Neutrophil (primary cell): ENCODE data around the gene ALG12.

Experiments
- H3K27ac ChIP-seq: fragments of 200-600 bp; sonication (generic); 2 replicates; pipeline ENCODE4 v1.5.1; 2016; ENCODE audit warnings: mild to moderate bottlenecking, moderate library complexity
- H3K27me3 ChIP-seq: fragments of 200-600 bp; sonication (generic); 2 replicates; pipeline ENCODE4 v1.6.0; 2016; ENCODE audit warnings: mild to moderate bottlenecking
- H3K36me3 ChIP-seq: fragments of 200-600 bp; sonication (generic); 2 replicates; pipeline ENCODE4 v1.5.1; 2017
- H3K4me1 ChIP-seq, 2 experiments: fragments of 200-600 bp in 1 of 2; sonication (generic) in 1 of 2; 1 replicate in 1 of 2; 2 replicates in 1 of 2; pipeline versions ENCODE4 v1.5.1 to v1.6.1; 2013 to 2016; ENCODE audit warnings: low read depth in 1 of 2, low read length in 1 of 2, mild to moderate bottlenecking in 1 of 2, moderate library complexity in 1 of 2; ENCODE audit not compliant: control insufficient read depth in 1 of 2, insufficient read depth in 1 of 2
- H3K4me3 ChIP-seq, 2 experiments: fragments of 200-600 bp in 1 of 2; sonication (generic) in 1 of 2; 1 replicate in 1 of 2; 2 replicates in 1 of 2; pipeline ENCODE4 v1.5.1; 2013 to 2016; ENCODE audit warnings: low read depth in 1 of 2, low read length in 1 of 2, mild to moderate bottlenecking in 1 of 2, moderate library complexity in 1 of 2
- H3K9me3 ChIP-seq: fragments of 200-600 bp; sonication (generic); 2 replicates; pipeline ENCODE4 v1.5.1; 2016
- TF ChIP-seq, protein P1 (sequence below): fragments of 200-600 bp; sonication (generic); IDR thresholded peaks from 2 replicates; pipeline ENCODE4 v1.5.1; 2016; ENCODE audit warnings: antibody characterized with exemption

ALG12 gene

DNA sequence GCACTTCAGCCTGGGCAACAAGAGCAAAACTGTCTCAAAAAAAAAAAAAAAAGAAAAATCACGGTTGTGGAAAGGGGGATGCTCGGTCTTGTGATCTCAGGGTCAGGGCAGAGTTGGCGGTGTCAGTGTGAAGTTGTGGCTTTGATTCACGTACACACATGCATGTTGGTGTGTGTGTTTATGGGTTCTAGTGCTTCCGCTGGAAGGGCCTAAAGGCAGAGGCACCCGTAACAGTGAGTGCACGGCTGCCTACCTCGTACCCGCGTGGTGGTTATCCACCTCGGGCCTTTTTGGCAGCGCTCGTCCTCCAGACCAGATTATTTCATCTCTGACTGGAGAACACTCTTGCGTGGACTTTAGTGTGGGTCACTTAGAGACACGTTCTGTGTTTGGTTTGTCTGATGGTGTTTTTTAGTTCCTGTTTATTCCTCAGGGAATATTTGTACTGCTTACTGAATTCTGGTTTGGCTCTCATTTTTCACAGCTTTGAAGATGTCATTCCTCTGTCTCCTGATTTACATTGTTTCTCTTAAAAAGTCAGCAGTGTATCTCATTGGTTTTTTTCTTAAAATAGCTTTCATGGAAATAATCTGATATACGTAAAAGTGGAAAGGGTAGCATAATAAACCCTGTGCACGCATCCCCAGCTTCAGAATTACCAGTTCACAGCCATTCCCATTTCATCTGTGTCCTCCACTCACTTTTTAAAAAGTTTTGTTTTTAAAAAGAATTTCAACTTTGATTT, 49.0 kb downstream of the ALG12 start:
- Histone ChIP-seq H3K9me3 (no peaks in the 10 kb centered on the region), H3K27ac (no peak overlapping the region), H3K36me3 (no peaks in the 10 kb centered on the region), H3K27me3 (no peaks in the 10 kb centered on the region), H3K4me1 (no peaks in the 10 kb centered on the region), H3K4me3 (no peak overlapping the region)
- TF ChIP-seq, protein P1, sequence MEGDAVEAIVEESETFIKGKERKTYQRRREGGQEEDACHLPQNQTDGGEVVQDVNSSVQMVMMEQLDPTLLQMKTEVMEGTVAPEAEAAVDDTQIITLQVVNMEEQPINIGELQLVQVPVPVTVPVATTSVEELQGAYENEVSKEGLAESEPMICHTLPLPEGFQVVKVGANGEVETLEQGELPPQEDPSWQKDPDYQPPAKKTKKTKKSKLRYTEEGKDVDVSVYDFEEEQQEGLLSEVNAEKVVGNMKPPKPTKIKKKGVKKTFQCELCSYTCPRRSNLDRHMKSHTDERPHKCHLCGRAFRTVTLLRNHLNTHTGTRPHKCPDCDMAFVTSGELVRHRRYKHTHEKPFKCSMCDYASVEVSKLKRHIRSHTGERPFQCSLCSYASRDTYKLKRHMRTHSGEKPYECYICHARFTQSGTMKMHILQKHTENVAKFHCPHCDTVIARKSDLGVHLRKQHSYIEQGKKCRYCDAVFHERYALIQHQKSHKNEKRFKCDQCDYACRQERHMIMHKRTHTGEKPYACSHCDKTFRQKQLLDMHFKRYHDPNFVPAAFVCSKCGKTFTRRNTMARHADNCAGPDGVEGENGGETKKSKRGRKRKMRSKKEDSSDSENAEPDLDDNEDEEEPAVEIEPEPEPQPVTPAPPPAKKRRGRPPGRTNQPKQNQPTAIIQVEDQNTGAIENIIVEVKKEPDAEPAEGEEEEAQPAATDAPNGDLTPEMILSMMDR, result no peak

DNA sequence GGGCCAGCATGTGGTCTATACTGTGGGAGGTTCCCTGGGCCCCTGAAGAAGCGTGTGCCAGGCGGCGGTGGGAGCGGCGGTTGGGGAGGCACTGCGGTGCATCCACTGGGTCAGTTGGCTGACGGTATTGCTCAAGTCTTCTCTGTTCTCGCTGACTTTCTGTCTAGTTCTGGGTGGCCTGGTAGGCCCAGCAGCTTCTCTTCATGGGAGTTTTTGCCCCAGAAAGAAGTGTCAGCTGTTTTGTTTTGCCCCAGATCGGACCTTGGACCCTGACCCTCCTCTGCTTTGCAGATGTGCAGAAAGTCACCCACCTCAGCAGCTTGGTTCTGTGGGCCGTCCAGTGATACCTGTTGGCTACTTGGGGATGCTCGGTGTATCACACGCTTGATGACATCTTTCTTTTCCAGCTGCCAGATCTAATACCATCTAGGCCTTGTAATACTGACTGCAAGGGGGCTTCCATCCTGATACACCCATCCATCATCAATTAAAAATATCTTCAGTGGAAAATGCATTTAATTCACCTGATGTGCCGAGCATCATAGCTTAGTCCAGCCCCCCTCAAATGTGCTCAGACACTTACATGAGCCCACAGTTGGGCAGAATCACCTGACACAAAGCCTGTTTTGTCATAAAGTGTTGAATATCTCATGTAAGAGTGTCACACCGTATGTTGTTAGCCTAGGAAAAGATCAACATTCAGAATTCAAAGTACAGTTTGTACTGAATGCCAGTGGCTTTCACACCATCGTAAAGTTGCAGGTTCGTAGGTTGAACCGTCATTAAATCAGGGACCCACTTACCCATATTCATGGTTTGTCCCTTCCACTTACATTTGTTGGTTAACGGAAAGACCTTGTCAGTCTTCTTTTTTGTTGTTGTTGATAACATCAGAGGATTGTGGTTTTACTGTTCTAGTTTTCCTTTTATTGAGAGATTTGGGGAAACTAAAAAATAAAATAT, 50.7 kb downstream of the ALG12 start:
- Histone ChIP-seq H3K4me3 (no peak overlapping the region), H3K36me3 (no peaks in the 10 kb centered on the region), H3K4me1 (peaks cover 4 to 5% of the 10 kb centered on the region in 2 experiments)

DNA sequence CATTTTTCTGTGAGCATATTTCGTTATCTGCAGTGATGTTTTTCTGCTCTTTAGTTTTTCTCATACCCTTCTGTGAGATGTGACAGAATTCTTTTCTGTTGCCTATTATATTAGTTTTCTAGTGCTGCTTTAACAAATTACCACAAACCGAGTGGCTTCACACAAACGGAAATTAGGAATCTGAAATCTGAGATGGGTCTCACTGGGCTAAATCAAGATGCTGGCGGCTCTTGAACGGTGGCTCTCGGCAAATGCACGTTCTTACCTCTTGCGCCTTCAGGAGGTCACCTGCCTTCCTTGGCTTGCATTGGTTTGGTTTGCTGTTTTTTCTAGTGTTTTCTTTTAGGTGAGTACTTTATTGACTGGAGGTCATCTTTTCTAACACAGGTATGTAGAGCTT, 51.6 kb downstream of the ALG12 start:
- Histone ChIP-seq H3K4me3 (no peak overlapping the region), H3K27ac (no peak overlapping the region), H3K9me3 (no peaks in the 10 kb centered on the region), H3K36me3 (no peaks in the 10 kb centered on the region), H3K4me1 (peaks cover 9 to 13% of the 10 kb centered on the region in 2 experiments), H3K27me3 (no peaks in the 10 kb centered on the region)
- TF ChIP-seq, protein P1, result no peak

More for the DNA sequence above, 50.7 kb downstream of the ALG12 start:
- TF ChIP-seq, protein P1, result no peak
- Histone ChIP-seq H3K27ac (no peak overlapping the region), H3K9me3 (no peaks in the 10 kb centered on the region), H3K27me3 (no peaks in the 10 kb centered on the region)

DNA sequence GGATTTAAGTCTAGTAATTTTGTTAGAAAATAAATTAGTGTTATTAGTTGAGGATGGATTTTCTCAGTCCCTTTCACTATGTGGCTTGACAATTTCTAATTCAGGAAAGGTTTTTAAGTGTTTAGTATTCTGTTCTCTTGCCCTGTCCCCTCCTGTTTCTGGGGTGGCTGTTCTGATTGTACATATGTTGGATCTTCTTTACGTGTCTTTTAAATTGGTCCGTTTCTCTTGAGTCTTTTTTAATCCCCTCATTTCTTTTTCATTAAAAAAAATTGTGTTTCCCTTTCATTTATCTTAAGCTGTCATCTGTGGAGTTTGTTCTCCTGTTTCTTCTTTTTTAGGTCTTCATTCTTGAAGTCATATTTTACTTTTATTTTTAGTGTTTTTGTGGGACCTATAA, 52.1 kb downstream of the ALG12 start:
- no peak overlapping the region for H3K4me3 ChIP-seq
- no peak overlapping the region for H3K27ac ChIP-seq
- H3K27me3 ChIP-seq, result no peaks in the 10 kb centered on the region
- H3K4me1 ChIP-seq, result peaks cover 9 to 14% of the 10 kb centered on the region in 2 experiments
- no peaks in the 10 kb centered on the region for H3K9me3 ChIP-seq
- no peaks in the 10 kb centered on the region for H3K36me3 ChIP-seq
- TF ChIP-seq, protein P1, result no peak

DNA sequence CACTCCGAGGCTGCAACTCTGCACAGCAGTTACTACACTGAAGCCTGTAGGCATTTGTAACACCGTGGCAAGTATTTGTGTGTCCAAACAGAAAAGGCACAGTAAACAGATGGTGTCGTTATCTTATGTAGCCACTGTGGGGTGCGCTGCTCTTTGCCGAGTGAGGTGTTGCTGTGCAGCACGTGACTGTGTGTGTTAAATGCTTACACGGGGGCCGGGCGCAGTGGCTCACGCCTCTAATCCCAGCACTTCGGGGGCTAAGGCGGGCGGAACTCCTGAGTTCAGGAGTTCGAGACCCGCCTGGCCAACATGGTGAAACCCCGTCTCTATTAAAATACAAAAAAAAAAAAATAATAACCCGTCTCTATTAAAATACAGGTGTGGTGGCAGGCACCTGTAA, 53.1 kb downstream of the ALG12 start:
- H3K27ac ChIP-seq, result no peak overlapping the region
- TF ChIP-seq, protein P1, result no peak
- H3K9me3 ChIP-seq, result no peaks in the 10 kb centered on the region
- no peaks in the 10 kb centered on the region for H3K36me3 ChIP-seq
- H3K27me3 ChIP-seq, result no peaks in the 10 kb centered on the region
- H3K4me3 ChIP-seq, result no peak overlapping the region
- peaks cover 9 to 14% of the 10 kb centered on the region in 2 experiments for H3K4me1 ChIP-seq
